ENCODE results near the gene RRP8.

DNA sequence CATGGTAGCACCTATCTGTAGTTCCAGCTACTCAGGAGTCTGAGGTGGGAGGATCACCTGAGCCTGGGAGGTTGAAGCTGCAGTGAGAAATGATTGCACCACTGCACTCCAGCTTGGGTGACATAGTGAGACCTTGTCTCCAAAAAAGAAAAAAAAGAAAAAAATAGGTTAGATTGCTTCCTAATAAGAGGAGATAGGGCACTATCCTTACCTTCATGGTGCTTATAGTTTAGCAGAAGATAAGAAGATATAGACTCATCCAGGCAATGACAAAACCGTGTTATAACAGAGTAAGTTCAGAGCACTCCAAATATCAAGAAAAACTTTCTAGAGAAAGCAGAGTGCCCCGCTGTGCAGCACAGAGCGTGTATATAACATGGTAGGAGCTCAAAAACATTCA is 42.1 kb downstream of the RRP8 start:
- TF ChIP-seq CTCF (IDR thresholded peaks at IDR 0.05; ENCODE audit: insufficient read depth, low read depth, low read length) = no peak
- no peak for TF ChIP-seq EZH2 (IDR thresholded peaks at IDR 0.05; ENCODE audit: insufficient read depth, low read length)
